NCI-H1436 (cell line): Measurements from ENCODE around the gene AHCYL2.
A peak's percentile ranks its signal among the peaks of the same experiment; 100 is the strongest.
"Not testable (repeated sequence)": the region's sequence is repeated elsewhere in the genome, so short reads cannot be mapped to it uniquely, and the experiment has no call there.

Experiments used
- DNase-seq: peaks from one replicate; lab custom pipeline; 2025; lab: John Stamatoyannopoulos, UW

The AHCYL2 gene

DNA sequence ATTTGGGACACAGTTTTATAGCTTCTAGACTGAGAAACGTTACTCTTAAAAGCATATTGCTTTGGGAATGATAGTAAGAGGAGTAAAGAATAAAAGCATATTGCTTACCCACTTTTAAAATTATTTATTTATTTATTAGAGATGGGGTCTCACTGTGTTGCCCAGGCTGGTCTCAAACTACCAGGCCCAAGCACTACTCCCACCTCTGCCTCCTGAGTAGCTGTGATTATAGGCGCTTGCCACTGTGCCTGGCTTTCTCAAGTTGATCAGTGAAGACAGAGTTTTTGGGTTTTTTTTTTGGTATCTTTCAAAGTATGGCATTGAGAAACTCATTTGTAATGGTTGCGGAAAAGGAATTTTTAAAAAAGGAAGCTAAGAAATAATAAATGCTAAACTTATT, 68.0 kb downstream of the AHCYL2 start:
- DNase-seq: no peak

GRCh38 chr7:129295015-129295423, 70.2 kb downstream of the AHCYL2 start:
- DNase-seq: peak; percentile 5

GRCh38 chr7:129298268-129298893, 73.6 kb downstream of the AHCYL2 start:
- peak; percentile 37 for DNase-seq

- DNase-seq: no peak
Measured at GRCh38 chr7:129299889-129300288, 75.1 kb downstream of the AHCYL2 start.

- not testable (repeated sequence) for DNase-seq
Measured at GRCh38 chr7:129300299-129300698, 75.5 kb downstream of the AHCYL2 start.

DNA sequence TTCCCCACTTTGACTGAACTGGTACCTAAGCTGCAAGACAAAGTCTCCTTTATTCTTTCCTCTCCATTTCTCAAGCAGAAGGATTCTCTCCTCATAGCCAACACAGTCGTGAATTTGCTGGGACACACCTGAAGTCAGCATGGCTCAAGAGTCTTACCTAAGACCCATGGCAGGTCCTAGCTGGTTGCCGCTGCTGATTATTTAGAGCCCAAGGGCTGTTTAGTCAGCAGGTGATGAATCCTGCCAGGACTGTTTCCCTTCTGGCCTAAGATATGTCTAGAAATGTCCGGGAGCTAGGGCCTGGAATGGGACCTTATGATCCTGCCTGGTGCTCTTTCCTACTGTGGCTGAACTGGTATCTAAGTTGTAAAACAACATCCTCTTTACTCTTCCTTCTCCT, 82.8 kb downstream of the AHCYL2 start:
- DNase-seq: no peak

- DNase-seq: no peak
Measured at GRCh38 chr7:129308047-129308446, 83.2 kb downstream of the AHCYL2 start.

- no peak for DNase-seq
Measured at GRCh38 chr7:129311429-129311828, 86.6 kb downstream of the AHCYL2 start.

DNA sequence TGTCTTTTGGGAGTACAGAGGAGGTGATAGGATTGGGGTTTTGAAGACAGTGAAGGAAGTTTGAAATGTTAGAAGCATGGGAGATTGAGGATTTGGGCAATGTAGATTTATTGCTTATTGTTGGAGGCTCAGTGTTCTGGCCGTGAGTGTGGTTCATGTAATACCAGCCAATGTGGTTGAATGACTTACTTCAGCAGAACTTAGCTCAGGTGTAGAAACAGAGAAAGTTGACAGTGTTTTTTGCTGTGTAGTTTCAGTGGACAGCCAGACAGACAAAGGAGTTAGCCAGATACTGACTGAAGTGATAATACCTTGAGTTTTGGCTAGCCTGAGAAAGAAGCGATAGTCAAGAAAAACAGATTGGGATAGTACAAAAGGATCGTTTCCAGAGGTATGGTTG, 88.5 kb downstream of the AHCYL2 start:
- DNase-seq: no peak

DNA sequence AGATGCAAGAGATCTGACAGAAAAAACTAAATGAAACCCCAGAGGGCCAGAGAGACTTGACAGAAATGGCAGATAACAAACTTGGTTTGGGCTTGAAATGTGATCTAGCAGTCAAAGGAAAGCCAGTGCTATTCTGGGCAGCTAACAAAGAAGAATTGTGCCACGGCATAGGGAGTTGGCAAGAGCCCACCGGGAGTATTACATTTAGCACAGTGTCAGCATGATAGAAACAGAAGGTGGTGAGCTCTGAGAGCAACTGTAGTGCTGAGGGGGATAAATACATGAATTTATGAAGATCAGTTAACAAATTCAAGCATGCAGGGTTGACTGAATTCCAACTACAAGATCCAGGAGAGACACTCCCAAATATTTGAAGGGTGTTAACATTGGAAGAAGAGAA, 91.1 kb downstream of the AHCYL2 start:
- no peak for DNase-seq

- DNase-seq: no peak
Measured at GRCh38 chr7:129317450-129317849, 92.6 kb downstream of the AHCYL2 start.

- no peak for DNase-seq
Measured at GRCh38 chr7:129327076-129327475, 102.2 kb downstream of the AHCYL2 start.

DNA sequence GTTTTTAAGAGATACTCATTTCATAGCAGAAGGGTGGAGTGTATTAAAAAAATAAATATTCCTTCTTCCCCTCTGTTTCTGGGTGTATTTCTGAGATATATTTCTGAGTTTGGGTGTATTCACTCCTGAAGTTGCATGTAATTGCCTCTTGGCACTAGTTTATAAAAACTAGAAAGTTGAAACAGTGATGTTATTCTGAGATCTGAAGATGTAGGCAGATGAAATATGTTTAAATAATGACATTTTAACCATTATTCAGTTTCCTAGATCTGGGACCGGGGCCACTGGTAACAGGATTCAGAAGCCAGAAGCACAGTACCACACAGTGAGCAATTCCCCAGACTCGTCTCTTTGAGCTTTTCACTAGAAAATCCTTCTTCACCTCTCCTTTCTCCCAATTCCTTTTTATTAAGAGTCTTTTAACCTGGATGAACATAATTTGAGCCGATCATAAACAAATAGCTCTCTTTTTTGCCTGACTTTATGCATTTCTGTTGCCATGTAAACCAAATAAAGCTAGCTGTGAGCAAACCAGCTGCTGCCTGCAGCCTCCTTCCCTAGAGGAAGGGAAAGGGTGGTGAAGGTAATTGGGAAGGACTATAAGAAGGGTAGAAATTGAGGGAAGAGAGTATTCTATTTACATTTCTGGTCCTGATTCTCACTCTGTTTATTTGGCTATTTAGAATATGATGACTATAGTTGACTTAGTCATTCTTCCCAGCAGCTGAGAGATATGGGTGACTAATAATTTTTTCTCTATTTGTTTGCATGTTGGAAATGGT, 107.6 kb downstream of the AHCYL2 start:
- no peak for DNase-seq

DNA sequence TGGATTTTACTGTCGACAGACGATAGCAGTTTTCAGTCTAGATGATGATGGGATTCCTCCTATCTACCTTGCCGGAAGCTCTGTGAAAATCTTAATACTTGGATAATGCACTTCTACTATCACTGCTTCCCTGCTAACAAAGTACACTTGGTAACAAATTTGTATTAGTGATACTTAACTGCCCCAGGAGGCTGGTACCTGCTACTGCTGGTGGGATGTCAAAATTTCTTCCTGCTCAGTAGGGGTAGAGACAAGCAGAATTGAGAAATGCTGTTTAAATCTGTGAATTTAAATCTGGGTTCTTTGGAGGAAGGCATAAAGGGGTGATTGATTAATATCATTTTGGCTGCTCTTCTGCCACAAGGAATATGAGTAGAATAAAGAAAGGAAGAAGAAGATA, 109.6 kb downstream of the AHCYL2 start:
- DNase-seq: no peak

DNA sequence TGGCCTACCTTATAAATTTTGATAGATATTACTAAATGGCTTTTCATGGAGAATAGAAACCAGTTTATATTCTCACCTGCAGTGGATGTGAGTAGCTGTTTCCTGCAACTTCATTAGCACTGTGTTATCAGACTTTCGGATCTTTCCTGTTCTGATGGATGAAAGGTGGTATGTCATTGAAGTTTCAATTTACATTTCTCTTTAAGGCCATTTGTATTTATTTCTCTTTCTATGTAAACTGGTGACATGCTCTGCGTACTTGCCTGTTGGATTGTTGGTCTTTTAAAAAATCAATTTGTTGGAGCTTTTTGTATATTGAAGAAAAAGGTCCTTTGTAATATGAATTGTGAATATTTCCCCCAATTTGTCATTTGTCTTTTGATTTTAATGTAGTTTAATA, 113.6 kb downstream of the AHCYL2 start:
- DNase-seq: no peak

DNA sequence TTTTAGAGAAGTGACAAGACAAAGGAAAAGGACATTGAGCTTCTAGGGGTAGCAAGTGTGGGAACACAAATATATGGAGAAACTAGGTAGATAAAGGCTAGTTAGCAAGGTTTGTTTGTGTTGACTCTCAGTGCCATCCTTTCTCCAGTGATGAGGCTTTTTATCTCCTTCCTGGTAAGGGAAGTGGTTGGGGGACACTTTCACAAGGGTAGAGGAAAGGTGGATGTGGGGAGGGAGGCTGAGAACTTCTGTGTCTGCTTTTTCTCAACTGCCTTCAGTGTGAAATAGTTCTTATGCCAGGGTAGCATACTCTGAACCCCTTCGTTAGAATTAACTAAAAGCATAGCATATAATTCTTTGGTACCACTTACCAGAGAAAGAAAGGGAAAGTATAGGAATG, 116.4 kb downstream of the AHCYL2 start:
- no peak for DNase-seq

DNA sequence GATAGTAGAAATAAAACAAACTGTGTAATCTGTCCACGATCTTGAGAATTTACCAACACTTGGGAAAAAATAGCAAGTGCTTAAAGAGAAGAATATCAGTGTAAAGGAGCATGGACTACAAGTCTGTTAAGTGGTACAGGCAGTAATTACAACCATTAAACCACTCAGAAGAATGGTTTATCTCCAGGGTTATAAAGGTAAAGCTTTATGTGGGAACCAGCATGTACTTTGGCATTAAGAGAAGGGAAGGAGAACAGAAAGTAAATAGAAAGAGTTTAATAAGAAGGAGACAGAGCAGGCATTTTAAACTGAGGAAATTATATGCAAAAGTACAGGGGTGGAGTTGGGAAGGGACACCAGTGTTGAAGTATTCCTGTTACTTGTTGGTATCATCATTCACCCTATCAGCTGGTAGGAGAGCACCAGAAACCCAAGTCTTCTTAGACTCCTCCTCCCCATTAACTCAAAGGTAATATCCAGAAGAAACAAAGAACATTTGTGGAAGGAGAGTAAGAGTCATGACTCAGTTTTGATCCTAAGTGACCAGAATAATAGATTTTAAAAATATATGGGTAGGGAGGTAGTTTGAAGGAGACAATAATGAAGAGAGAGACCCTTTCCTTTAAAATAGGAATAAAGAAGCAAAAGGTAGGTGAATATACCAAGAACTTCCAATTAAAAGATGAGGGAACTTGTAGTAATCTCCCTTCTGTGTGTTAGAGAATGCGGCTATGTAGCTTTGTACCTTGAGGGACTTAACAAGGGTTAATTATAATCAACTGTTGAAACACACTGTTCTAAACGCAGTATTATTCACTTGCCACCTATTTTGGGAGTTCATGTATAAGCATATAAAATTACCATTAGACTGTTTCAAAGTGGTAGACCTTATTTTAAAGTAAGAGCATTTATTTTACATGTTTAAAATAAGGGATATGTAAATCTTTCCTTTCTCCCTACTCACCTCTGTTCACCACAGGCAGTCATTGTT, 117.3 kb downstream of the AHCYL2 start:
- DNase-seq: no peak

DNA sequence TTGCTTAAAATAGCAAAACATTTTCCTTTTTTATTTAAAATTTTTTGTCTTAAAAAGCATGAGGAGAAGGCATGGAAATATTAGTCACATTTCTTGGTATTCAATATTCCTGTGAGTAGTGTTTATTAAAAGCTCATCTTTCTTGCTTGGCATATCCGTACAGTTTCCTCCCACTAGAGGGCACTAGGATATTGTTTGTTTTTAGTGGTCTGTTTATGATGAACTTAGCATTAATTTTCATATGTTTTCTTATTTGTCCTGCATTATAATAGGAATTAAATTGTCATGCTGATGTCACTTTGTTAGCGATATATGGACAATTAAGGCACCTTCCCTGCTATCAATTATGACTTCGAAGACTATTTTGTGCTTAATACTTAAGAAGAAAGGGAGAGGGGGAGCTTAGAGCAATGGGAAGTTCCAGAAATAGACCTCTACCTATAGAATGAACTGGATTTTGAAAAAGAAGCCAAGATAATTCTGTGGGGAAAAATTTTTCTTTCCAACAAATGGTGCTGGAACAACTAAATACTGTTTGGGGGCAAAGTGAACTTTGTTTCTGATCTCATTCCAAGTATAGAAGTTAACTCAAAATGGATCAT, 118.4 kb downstream of the AHCYL2 start:
- DNase-seq: peak; percentile 6

DNA sequence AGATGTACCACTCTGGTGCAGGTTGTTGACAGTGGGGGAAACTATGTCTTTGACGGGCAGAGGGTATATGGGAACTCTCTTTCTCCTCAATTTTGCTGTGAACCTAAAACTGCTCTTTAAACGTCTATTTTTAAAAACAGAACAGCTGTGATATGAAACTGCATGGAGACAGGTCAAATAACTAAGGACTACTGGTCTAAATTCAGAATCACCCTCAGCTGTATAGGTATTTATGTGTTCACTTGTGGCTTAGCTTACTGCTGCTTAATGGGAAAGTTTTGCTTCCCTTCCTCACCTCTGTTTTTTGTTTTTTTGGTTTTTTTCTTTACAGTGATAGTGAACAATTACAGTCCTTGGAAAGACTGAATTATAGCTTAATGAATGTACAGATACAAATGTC, 122.5 kb downstream of the AHCYL2 start:
- no peak for DNase-seq

- no peak for DNase-seq
Measured at GRCh38 chr7:129348023-129348740, 123.4 kb downstream of the AHCYL2 start.

DNA sequence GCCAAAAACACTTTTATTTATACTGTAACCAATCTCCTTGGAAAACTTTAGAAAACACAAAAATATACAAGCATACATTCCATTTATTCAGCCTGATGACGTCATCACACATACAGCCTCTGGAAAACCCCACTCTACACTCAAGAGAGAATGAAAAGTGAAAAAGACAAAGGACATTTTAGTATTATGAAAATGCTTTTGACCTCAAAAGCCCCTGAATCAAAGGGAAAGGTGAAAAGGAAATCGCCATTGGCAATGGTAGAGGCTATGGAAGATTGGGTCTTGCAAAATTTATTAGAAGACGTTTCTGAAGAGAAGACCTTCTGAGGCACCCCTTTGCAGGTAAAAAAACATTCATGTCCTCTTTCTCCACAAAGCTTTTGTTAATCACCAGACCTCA, 126.5 kb downstream of the AHCYL2 start:
- DNase-seq: no peak
